Fibroblast of skin of scalp (primary cell): ENCODE results near the gene PPP1R14C.
"Not testable (repeated sequence)": the region's sequence is repeated elsewhere in the genome, so short reads cannot be mapped to it uniquely, and the experiment has no call there.

Source experiments
- DNase-seq: peaks from one replicate; pipeline ENCODE4 v3.0.0-alpha.2; 2013

The PPP1R14C gene

DNA sequence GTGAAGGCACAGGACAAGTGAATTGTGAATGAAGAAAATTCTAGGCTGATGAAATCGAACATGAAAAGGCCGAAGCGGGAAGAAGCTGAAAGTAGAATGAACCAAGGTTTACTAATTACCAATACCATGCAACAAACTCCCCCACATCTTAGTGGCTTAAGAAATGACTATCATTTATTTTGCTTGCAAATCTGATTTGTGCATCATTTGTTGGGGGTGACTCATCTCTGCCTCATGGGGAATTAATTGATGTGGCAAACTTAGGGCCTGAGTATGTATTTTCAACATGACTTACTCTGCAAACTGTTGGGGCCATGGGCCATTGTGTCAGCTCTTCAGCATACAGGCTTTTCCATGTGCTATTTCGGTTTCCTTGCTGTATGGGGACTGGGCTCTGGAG is 26.8 kb downstream of the PPP1R14C start:
- peak; percentile 75 for DNase-seq

DNA sequence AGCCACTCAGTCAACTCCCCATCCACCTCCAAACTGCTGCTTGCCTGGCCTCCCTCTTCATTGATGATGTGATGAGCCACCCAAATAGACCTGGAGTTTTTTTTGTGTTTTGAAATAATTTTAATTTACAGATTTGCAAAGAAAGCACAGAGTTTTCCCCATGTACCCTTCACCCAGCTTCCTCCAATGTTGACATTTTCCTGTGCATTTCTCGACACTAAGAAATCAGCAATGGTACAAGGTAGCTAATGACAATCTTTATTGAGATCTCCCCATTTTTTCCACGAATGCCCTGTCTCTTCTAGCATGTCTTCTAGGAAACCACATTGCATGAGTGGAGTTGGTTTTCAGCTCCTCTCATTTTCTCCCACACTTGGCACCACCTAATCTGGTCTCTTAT is 30.1 kb downstream of the PPP1R14C start:
- DNase-seq = no peak

DNA sequence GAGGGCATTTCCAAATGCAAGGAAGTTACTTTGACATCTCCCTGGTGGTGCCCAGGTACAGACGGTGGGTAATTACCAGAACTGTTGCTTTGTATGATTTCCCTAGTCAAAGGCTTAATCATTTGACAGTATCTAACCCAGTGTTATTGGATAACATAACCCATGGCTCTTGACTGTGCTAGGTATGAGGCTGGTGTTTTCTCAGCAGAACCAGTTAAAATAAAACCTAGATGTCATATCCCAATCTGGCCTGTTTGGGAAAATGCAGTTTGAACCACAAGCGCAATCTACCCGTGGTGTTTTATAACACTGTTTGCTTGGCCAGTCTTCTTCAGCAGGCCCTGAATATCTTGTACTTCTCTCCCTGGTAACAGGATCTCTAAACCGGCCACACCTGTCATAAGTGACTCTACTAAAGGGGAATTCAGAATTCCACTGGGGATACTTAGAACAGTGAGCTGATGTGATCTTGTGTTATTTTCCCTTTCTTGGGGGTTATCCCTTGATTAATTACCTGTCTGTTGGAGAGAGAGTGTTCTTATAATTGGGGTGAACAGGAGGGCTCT is 32.8 kb downstream of the PPP1R14C start:
- no peak for DNase-seq

DNA sequence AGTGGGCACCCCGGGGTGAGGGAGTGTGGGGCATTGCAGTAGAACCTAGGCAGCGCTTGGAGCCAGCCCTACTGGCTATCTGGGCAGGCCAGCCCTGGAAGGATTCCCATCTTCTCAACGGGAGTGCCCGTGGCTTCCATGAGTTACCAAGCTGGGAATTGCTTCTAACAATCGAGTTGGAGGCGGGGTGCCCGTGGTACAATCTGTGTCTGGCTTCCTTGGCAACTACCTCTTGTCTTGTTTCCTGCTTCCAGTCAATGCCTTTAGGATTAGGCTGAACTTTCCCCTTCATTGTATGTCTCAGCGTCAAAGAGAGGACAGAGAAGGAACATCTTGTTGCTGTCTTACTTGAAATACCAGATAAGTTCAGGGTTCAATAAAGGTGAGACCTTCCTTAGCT is 33.3 kb downstream of the PPP1R14C start:
- DNase-seq = no peak

DNA sequence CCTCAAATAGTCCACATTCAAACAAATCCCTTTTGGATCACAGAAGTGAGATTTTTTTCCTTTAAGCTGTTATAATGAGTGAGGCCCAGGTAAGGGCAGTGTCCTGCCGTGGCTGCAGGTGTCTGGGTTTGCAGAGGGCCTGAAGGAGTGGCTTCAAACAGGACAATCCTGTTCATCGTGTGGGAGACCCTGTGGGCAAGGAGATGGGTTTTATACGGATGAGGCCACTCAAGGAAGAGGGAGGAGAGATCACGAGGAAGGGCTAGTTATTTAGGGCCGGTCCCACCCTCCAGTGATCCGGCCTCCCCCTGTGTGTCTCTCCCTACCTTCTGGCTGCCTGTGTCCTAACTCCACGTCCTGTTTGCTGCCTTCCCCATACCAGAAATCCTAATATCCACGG is 33.8 kb downstream of the PPP1R14C start:
- DNase-seq = no peak

DNA sequence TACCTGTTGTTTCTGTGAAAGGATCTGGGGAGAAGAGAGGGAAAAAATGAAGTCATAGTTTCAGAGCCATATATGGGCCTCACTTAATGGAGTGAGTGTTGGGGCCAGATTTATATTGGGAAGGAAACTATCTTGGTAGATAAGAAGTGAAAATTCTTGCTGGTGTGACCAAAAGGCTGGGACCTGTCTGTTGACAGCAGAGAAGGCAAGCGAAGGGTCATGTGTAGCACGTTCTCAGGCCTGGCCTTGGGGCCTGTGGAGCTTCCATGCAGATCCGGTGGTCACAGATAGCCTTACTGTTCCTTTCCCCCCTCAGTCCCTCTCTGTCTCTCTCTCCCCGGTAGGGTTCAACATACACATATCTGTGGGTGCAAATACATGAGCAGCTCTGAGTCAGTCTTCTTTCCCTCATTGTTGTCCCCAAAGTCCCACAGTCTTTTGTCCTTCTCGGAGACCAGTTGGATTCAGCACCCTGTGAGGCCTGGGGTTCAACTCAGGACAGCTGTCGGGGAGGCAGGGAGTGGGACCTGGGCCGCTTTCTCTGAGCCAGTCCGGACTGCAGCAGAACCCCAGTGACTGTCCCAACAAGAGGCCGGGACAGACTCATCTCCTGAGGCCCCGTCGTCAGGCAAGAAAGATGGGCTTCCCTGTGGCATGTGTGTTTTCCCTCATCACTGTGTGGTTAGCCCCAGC is 34.6 kb downstream of the PPP1R14C start:
- no peak for DNase-seq

DNA sequence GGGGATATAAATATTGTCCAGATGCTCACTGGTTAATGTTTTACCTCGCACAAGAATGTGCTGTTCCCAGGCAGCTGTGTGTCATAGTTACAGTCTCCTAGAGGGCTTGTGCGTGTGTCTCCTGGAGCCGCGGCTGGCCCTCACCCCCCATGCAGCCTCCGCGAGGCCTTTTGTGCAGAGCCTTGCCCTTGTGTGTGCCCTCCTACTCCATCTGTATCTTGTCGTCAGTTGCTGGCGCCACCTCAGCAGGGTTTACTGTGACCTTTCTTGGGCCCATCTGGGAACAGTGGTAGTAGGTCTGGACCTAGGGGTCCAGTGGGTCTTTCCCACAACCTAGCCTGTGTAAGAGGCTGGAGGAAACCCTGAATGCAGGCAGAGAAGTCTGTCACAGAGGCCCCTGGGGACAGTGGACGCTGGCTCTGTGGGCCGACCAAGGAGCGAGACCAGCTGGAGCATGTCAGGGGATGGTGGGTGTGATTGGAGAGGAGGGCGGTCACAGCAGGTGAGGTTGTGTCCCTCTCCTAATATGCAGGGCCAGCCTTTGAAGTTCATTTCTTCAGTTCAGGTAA is 35.2 kb downstream of the PPP1R14C start:
- peak; percentile 87 for DNase-seq

DNA sequence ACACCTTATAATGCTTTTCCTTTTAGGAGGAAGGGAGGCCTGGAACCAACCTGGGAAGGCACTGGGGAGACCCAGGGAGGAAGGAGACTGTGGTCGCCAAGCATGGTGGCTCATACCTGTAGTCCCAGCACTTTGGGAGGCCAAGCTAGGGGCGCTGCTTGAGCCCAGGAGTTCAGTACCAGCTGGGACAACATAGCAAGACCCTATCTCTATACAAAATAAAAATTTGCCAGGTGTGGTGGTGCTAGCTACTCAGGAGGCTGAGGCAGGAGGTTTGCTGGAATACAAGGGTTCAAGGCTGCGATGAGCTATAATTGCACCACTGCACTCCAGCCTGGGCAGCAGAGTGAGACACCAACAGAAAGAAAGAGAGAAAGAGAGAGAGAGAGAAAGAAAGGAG is 36.2 kb downstream of the PPP1R14C start:
- no peak for DNase-seq

DNA sequence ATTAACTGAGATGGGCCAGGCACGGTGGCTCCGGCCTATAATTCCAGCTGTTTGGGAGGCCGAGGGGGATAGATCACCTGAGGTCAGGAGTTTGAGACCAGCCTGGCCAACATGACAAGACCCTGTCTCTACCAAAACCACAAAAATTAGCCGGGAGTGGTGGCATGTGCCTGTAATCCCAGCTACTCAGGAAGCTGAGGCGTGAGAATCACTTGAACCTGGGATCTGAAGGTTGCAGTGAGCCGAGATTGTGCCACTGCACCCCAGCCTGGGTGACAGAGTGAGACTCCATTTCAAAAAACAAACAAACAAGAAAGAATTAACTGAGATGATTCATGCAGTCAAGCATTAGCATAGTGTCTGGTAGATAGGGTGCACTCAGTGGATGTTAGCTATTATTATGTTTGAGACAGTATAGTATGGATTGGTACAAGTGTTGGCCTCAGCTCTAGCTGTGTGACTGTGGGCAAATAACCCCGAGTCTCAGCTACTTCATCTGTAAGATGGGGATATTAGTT is 37.1 kb downstream of the PPP1R14C start:
- not testable (repeated sequence) for DNase-seq

DNA sequence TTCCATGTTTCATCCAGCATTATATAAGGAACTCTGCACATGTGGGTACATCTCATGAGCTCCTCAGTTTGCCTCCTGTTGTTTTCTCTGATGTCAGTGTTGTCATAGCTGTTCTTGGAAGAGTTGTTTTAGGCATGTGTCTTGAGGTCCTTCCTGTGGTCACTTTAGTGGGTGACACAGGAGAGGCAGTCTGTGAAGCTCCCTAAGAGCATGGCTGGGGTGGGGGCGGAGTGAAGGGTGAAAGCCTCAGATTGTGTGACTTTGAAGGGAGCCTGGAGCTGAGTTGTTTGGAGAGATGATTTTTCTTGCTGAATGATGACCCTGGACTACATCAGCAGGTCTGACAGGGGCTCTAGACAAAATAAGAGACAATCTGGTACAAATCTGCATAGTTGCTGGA is 37.7 kb downstream of the PPP1R14C start:
- no peak for DNase-seq

DNA sequence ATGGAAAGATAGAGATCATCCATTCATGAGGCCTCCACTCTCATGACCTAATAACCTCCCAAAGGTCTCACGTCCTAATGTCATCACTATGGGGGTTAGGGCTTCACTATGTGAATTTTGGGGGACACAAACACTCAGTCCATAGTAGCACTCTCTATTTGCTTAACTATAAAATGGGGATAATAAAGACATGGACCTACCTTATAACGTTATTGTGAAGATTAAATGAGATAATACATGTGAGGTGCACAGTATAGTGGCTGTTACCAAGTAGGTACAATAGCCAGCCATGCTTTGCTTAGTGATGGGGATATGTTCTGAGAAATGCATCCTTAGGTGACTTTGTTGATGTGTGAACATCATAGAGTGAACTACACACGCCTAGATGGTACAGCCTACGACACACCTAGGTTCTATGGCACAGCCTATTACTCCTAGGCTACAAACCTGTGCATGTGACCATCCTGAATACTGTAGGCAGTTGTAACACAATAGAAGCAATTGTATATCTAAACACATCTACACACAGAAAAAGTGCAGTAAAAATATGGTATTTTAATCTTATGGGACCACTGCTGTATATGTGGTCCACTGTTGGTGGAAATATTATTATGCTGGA is 39.7 kb downstream of the PPP1R14C start:
- DNase-seq = no peak

DNA sequence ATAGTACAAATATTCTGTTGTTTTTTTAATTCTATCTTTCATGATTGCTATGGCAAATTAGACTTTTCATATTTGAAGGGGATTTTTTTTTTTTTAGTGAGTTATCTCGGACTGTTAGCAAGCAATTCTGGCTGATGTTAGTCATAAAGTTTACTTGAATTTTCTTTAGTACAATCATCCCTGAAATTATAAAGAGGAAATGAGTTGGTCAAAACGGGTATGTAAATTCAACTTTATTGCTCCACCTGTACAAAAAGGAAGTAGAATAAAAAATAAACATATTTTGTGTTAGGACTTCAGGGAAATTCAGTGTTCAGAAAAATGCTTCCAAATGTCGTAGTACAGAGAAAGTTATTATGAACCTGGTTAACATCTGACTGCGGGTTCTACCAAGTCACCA is 40.3 kb downstream of the PPP1R14C start:
- no peak for DNase-seq

DNA sequence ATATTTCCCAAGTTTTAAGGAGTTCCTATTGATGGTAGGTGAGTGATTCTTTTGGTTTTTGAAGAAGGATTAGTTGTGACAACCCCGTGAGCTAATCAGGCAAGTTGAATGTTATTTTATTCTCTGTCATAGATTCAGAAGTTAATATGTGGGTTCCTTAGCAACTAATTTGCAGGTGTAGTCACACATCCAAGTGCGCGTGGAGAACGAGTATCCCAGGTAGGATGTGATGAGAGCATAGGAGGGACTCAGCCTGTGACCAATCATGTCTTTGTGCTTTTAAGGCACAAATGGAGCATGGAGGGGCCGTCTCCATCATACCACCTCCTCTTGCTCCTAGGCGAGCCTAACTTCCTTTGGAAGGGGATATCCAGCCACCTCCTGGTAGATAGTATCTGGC is 41.1 kb downstream of the PPP1R14C start:
- no peak for DNase-seq

DNA sequence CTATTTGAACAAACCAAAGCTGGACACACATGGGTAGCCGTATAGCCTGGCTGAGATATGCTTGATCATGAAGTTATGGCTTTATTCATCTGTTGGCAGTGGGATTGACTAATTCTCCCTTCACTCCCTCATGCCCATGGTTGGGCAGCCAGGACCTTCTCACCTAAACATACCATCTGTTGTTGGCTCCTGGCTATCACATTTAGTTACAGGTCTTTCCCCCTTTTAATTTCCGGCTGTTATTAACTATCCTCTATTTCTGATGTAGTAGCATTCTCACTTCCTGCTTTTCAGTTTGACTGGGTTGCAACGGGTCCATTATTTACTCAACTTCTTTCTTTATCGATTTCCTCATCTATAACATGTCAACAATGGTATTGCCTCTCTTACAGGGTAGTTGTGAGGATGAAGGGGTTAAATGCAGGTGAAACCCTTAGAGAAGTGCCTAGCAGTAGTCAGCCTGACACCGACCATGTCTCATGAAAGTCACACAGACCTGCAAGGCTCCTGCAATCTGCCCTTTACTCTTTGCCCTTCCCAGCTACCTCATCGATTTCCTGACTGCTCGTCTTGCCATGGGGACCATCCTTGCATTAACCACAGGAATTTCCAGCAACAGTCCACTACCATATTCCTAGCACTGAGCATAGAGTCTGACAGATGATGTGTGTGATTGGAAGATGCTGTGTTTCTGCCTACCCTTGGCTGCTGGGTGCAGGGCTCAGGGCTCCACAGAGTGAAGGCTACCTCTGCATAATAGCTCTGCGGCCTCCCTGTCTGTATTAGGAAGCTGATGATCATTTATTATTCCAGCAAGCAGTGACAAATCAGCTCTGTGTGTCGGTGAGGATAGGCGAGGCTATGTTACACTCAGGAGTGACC is 42.2 kb downstream of the PPP1R14C start:
- DNase-seq = no peak

DNA sequence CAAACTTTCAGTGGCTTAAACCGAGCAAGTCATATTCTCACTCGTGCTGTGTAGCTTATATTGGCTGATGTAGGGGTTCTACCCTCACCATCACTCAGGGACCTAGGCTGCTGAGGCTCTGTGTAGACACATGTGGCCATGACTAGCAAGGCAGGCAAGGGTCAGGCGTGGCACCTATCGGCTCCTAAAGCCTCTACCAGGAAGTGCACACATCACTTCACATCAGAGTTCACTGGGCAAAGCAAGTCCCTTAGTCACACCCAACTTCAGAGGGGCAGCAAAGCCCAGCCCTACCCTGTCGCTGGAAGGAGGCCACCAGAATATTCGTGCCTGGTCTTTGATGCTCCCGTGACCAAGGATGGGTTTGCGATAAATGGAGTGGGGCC is 42.9 kb downstream of the PPP1R14C start:
- no peak for DNase-seq

DNA sequence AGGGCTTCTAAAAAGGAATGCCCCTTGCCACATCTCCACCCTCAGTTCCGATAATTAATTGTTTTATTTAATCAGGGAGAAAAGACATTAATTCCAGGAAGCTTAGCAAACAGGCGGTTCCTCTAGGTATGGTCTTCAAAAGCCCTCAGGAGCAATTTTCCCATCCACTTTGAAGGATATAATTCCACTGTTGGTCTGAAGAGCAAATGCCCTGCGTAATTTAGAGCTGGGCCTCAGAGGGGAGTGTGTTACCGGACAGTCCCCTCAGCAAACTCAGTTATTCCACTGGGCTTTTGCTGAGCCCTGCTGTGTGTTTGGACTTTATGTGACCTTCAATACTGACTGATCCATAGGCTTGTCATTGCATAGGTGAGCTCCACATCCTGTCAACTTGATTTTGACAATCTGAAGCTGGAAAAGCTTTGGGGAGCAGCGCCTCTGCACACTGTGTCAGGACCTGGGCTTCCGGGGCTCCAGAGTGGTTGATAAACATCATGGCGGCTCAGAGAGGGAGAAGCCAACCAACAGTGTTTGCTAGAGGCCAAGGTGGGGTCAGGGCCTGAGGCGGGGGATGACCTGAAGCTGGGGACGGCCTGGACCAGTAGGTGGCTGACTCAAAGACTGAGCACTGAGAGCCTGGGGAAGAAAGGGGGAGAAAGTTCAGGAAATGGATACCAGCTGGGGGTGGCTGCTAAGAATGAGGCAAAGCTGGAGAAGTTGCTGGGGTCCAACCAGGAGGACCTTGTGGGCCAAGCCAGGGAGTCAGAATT is 43.5 kb downstream of the PPP1R14C start:
- no peak for DNase-seq

DNA sequence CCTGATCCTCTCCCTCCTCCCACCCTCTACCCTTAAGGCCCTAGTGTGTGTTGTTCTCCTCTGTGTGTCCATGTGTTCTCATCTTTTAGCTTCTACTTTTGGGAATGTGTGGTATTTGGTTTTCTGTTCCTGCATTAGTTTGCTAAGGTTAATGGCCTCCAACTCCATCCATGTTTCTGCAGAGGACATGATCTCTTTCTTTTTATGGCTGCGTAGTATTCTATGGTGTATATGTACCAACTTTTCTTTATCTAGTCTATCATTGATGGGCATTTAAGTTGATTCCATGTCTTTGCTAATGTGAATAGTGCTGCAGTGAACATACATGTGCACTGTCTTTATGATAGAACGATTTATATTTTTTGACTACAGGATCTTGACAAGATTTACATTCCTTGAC is 44.6 kb downstream of the PPP1R14C start:
- not testable (repeated sequence) for DNase-seq

DNA sequence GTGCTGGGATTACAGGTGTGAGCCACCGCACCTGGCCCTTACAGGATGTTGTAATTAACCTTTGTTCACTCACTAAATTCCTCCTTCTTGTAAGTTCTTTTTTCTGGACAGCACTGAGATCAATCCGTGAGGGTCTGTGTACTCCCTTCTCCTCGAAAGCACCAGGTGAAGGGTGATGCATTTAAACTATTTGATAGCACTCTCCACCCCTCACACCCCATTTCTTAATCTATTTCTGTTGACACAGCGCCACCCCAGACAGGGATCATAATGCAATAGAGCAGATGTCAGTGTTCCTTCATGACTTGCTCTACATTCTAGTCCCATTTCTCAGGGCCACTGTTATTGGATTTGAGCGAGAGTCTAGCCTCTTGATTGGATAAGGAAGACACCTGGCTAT is 46.3 kb downstream of the PPP1R14C start:
- DNase-seq = no peak

DNA sequence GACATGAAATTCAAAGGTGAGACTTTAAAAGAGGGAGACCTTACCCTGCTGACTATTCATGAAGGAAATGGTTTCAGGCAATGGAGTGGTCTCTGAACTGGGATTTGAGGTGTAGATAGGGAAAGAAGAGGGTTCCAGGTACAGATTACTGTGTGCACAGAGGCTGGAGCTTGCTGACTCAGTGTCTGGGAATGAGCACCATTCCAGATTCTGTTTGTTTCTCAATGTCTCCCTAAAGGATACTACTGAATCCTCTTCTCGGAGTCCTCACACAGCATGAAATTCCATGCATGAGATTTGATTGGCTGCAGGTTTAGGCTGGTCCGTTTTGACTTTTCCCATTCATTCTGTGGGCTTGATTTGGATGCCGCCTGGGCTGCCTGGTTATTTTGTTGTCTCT is 49.0 kb downstream of the PPP1R14C start:
- DNase-seq = peak; percentile 70

DNA sequence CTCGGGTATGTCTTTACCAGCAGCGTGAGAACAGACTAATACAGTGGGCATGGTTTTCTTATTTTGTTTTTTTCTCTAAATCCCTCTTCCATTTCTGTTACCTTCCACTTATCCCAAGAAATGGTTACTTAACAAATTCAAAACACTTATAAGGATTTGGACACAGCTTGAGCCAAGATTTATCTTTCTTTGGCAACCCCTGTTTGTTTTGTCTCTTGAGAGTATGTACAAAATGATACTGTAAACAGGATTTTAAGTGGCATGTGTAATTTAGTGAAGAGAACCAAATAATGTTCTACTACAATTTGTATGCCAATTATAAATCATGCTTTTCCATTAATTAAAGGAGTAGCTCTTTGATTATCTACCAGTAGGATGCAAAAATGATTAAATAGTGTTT is 51.4 kb downstream of the PPP1R14C start:
- DNase-seq = no peak

DNA sequence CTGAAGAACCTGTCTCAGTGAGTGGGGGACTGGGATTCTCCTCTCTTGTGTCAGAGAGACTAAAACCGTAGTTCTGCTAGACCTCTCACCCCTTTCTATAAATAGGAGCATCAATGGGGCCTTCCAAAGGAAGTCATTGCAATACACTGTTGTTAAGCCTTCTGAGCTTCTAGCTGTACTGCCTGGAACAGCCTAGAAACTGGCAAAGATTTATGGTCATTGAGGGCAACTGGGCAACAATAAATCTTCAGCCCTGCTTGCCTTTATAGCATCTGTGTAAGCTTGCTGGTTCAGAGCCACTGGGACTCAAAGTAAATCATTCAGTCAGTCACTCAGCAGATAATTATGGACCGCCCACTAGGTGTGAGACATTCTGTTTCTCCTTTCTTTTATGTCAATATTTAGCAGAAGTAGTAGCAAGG is 53.2 kb downstream of the PPP1R14C start:
- DNase-seq = no peak
